IgD-negative memory B cell (primary cell): ENCODE measurements around the gene UPF2. TPM values are rescaled to one million over a fixed set of nuclear protein-coding genes. Genes with fewer than 3 reads are reported as not detected.
"Not testable (repeated sequence)": the region's sequence is repeated elsewhere in the genome, so short reads cannot be mapped to it uniquely, and the experiment has no call there.

Experiments used
- H3K27ac Mint-ChIP-seq, 3 donors: one replicate each; pipeline ENCODE4 v1.8.0; 2020 to 2022; ENCODE audit warnings: mild to moderate bottlenecking in 3 of 3, mixed read lengths in 3 of 3, moderate library complexity in 1 of 3
- H3K27me3 Mint-ChIP-seq: one replicate; pipeline ENCODE4 v1.8.0; 2021; ENCODE audit warnings: mixed read lengths
- H3K36me3 Mint-ChIP-seq: one replicate; pipeline ENCODE4 v1.8.0; 2020; ENCODE audit warnings: mild to moderate bottlenecking, mixed read lengths
- H3K4me1 Mint-ChIP-seq, 3 donors: one replicate each; pipeline ENCODE4 v1.8.0; 2020 to 2022; ENCODE audit warnings: mixed read lengths in 3 of 3, mild to moderate bottlenecking in 1 of 3
- H3K4me3 Mint-ChIP-seq, 4 donors: one replicate each; pipeline ENCODE4 v1.8.0; 2020 to 2022; ENCODE audit warnings: mild to moderate bottlenecking in 4 of 4, mixed read lengths in 4 of 4, moderate library complexity in 3 of 4
- H3K9me3 Mint-ChIP-seq, 3 donors: one replicate each; pipeline ENCODE4 v1.8.0; 2020 to 2021; ENCODE audit warnings: mixed read lengths in 3 of 3, mild to moderate bottlenecking in 1 of 3
- polyA plus RNA-seq: library from polyadenylated mRNA; unstranded; fragments of 300-500 nt; fragmentation: Illumina TruSeq; gene quantifications from one replicate; pipeline ENCODE4 v1.2.3, GENCODE V29; 2021

Gene UPF2
- polyA plus RNA-seq, 1 donor from 2014 or later: 32.2 TPM

GRCh38 chr10:11895598-11895997 lies 147.0 kb downstream of the UPF2 start:
- no peaks in the 10 kb centered on the region for H3K36me3 Mint-ChIP-seq
- no peaks in the 10 kb centered on the region for H3K9me3 Mint-ChIP-seq
- H3K4me3 Mint-ChIP-seq: no peak overlapping the region
- H3K4me1 Mint-ChIP-seq: no peaks in the 10 kb centered on the region
- no peaks in the 10 kb centered on the region for H3K27me3 Mint-ChIP-seq
- no peak overlapping the region for H3K27ac Mint-ChIP-seq

GRCh38 chr10:11895108-11895466 lies 147.5 kb downstream of the UPF2 start:
- no peaks in the 10 kb centered on the region for H3K36me3 Mint-ChIP-seq
- no peak overlapping the region for H3K4me3 Mint-ChIP-seq
- H3K9me3 Mint-ChIP-seq: no peaks in the 10 kb centered on the region
- H3K27me3 Mint-ChIP-seq: no peaks in the 10 kb centered on the region
- no peak overlapping the region for H3K27ac Mint-ChIP-seq
- H3K4me1 Mint-ChIP-seq: no peaks in the 10 kb centered on the region

GRCh38 chr10:11894381-11895107 lies 148.1 kb downstream of the UPF2 start:
- no peak overlapping the region for H3K27ac Mint-ChIP-seq
- no peaks in the 10 kb centered on the region for H3K4me1 Mint-ChIP-seq
- H3K4me3 Mint-ChIP-seq: no peak overlapping the region
- H3K36me3 Mint-ChIP-seq: no peaks in the 10 kb centered on the region
- no peaks in the 10 kb centered on the region for H3K27me3 Mint-ChIP-seq
- H3K9me3 Mint-ChIP-seq: no peaks in the 10 kb centered on the region

GRCh38 chr10:11893749-11894278 lies 148.8 kb downstream of the UPF2 start:
- H3K4me1 Mint-ChIP-seq: no peaks in the 10 kb centered on the region
- no peaks in the 10 kb centered on the region for H3K27me3 Mint-ChIP-seq
- no peaks in the 10 kb centered on the region for H3K9me3 Mint-ChIP-seq
- H3K36me3 Mint-ChIP-seq: no peaks in the 10 kb centered on the region
- H3K27ac Mint-ChIP-seq: no peak overlapping the region
- H3K4me3 Mint-ChIP-seq: no peak overlapping the region

GRCh38 chr10:11891776-11892486 lies 150.7 kb downstream of the UPF2 start:
- Mint-ChIP-seq H3K9me3 (no peaks in the 10 kb centered on the region), H3K27ac (no peak overlapping the region), H3K4me1 (peaks cover 0 to 2% (median 0%) of the 10 kb centered on the region in 3 donors), H3K36me3 (no peaks in the 10 kb centered on the region), H3K4me3 (peak overlapping the region in 1 of 4 donors; percentile 27), H3K27me3 (no peaks in the 10 kb centered on the region)

GRCh38 chr10:11889263-11889662 lies 153.3 kb downstream of the UPF2 start:
- not testable (repeated sequence) for H3K4me1 Mint-ChIP-seq, H3K9me3 Mint-ChIP-seq, H3K27ac Mint-ChIP-seq, H3K4me3 Mint-ChIP-seq, H3K36me3 Mint-ChIP-seq, H3K27me3 Mint-ChIP-seq

GRCh38 chr10:11887381-11888227 lies 155.0 kb downstream of the UPF2 start:
- Mint-ChIP-seq H3K4me3 (peak overlapping the region in 1 of 4 donors; percentile 58), H3K36me3 (no peaks in the 10 kb centered on the region), H3K27me3 (no peaks in the 10 kb centered on the region), H3K9me3 (no peaks in the 10 kb centered on the region), H3K4me1 (peaks cover 0 to 2% (median 0%) of the 10 kb centered on the region in 3 donors), H3K27ac (no peak overlapping the region)

GRCh38 chr10:11886851-11887250 lies 155.8 kb downstream of the UPF2 start:
- Mint-ChIP-seq H3K9me3 (no peaks in the 10 kb centered on the region), H3K27me3 (no peaks in the 10 kb centered on the region), H3K36me3 (no peaks in the 10 kb centered on the region), H3K4me3 (no peak overlapping the region), H3K4me1 (peaks cover 0 to 2% (median 0%) of the 10 kb centered on the region in 3 donors), H3K27ac (no peak overlapping the region)

- Mint-ChIP-seq H3K9me3 (no peaks in the 10 kb centered on the region), H3K36me3 (no peaks in the 10 kb centered on the region), H3K4me1 (peaks cover 0 to 2% (median 0%) of the 10 kb centered on the region in 3 donors), H3K4me3 (no peak overlapping the region), H3K27ac (peak overlapping the region in 1 of 3 donors; percentile 16), H3K27me3 (no peaks in the 10 kb centered on the region)
Measured at GRCh38 chr10:11886138-11886474, 156.5 kb downstream of the UPF2 start.

GRCh38 chr10:11885437-11886137 lies 157.0 kb downstream of the UPF2 start:
- H3K4me1 Mint-ChIP-seq: peaks cover 0 to 2% (median 0%) of the 10 kb centered on the region in 3 donors
- no peak overlapping the region for H3K27ac Mint-ChIP-seq
- H3K27me3 Mint-ChIP-seq: no peaks in the 10 kb centered on the region
- no peaks in the 10 kb centered on the region for H3K9me3 Mint-ChIP-seq
- H3K36me3 Mint-ChIP-seq: no peaks in the 10 kb centered on the region
- H3K4me3 Mint-ChIP-seq: no peak overlapping the region

GRCh38 chr10:11884706-11885423 lies 157.7 kb downstream of the UPF2 start:
- H3K9me3 Mint-ChIP-seq: no peaks in the 10 kb centered on the region
- H3K27ac Mint-ChIP-seq: no peak overlapping the region
- no peaks in the 10 kb centered on the region for H3K27me3 Mint-ChIP-seq
- H3K36me3 Mint-ChIP-seq: no peaks in the 10 kb centered on the region
- peak overlapping the region in 1 of 4 donors; percentile 37 for H3K4me3 Mint-ChIP-seq
- H3K4me1 Mint-ChIP-seq: peaks cover 0 to 2% (median 0%) of the 10 kb centered on the region in 3 donors

GRCh38 chr10:11882646-11883375 lies 159.8 kb downstream of the UPF2 start:
- peaks cover 3% of the 10 kb centered on the region for H3K27me3 Mint-ChIP-seq
- H3K36me3 Mint-ChIP-seq: no peaks in the 10 kb centered on the region
- H3K9me3 Mint-ChIP-seq: no peaks in the 10 kb centered on the region
- H3K4me3 Mint-ChIP-seq: no peak overlapping the region
- H3K27ac Mint-ChIP-seq: no peak overlapping the region
- peaks cover 0 to 2% (median 0%) of the 10 kb centered on the region in 3 donors for H3K4me1 Mint-ChIP-seq

- H3K27ac Mint-ChIP-seq: no peak overlapping the region
- H3K36me3 Mint-ChIP-seq: no peaks in the 10 kb centered on the region
- no peak overlapping the region for H3K4me3 Mint-ChIP-seq
- no peaks in the 10 kb centered on the region for H3K9me3 Mint-ChIP-seq
- H3K4me1 Mint-ChIP-seq: no peaks in the 10 kb centered on the region
- peaks cover 3% of the 10 kb centered on the region for H3K27me3 Mint-ChIP-seq
Measured at GRCh38 chr10:11881477-11882417, 160.9 kb downstream of the UPF2 start.
